ENCODE data around the gene KCNT2. TPM values are rescaled to one million over a fixed set of nuclear protein-coding genes. Genes with fewer than 3 reads are reported as not detected.

The KCNT2 gene
- total RNA-seq, 1 donor from 2014 or later = 8.4 TPM

DNA sequence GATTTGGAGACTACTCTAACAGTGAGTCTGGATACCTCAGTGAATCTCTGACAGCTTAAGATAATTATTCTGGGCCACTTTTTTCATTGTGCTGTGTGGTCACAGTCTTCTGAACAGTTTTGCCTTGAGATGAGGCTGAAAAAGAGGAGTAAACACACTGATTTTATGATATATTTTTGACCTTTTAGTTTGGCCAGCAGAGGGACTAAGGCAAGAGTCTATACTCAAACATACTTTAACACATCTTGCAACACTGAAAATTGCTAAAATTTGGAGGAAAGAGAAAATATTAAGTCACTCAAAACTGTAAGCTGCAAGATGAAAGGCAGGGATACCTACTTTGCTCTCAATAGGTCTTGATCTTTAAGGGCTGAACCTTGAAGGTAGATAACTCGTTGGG is 182.7 kb downstream of the KCNT2 start:
- Histone ChIP-seq H3K27ac (no peak overlapping the region), H3K4me1 (no peaks in the 10 kb centered on the region), H3K27me3 (no peaks in the 10 kb centered on the region), H3K4me3 (no peak overlapping the region), H3K36me3 (no peaks in the 10 kb centered on the region), H3K9me3 (no peaks in the 10 kb centered on the region)
- DNase-seq (ENCODE audit: low spot score in 2 of 2) = no peak
- TF ChIP-seq, protein P1, sequence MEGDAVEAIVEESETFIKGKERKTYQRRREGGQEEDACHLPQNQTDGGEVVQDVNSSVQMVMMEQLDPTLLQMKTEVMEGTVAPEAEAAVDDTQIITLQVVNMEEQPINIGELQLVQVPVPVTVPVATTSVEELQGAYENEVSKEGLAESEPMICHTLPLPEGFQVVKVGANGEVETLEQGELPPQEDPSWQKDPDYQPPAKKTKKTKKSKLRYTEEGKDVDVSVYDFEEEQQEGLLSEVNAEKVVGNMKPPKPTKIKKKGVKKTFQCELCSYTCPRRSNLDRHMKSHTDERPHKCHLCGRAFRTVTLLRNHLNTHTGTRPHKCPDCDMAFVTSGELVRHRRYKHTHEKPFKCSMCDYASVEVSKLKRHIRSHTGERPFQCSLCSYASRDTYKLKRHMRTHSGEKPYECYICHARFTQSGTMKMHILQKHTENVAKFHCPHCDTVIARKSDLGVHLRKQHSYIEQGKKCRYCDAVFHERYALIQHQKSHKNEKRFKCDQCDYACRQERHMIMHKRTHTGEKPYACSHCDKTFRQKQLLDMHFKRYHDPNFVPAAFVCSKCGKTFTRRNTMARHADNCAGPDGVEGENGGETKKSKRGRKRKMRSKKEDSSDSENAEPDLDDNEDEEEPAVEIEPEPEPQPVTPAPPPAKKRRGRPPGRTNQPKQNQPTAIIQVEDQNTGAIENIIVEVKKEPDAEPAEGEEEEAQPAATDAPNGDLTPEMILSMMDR (IDR thresholded peaks at IDR 0.05) = no peak
- intact Hi-C loops (cut with DNase I) = no loop called here

DNA sequence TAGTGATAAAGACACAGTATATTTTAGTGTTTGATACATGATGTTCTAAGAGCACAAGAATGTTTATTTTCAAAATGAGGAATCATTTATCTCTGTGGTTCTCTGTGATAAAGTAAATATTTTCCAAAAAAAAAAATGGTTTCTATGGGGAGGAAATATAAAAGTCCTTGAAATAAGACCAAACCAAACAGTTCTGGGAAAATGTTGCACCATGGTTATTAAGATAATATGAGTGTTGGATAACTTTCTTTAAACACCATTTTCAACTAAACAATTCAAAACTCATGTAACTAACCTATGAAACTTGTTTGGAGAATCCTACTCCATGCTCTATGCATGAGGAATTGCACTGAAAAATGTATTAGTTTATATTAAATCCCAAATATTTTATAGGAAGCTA is 184.6 kb downstream of the KCNT2 start:
- no peak for DNase-seq (ENCODE audit: low spot score in 2 of 2)
- TF ChIP-seq, protein P1 (IDR thresholded peaks at IDR 0.05) = no peak
- H3K27ac ChIP-seq = no peak overlapping the region
- H3K9me3 ChIP-seq = no peaks in the 10 kb centered on the region
- H3K4me1 ChIP-seq = no peaks in the 10 kb centered on the region
- H3K4me3 ChIP-seq = no peak overlapping the region
- no peaks in the 10 kb centered on the region for H3K27me3 ChIP-seq
- no peaks in the 10 kb centered on the region for H3K36me3 ChIP-seq
- intact Hi-C loops (cut with DNase I) = no loop called here

DNA sequence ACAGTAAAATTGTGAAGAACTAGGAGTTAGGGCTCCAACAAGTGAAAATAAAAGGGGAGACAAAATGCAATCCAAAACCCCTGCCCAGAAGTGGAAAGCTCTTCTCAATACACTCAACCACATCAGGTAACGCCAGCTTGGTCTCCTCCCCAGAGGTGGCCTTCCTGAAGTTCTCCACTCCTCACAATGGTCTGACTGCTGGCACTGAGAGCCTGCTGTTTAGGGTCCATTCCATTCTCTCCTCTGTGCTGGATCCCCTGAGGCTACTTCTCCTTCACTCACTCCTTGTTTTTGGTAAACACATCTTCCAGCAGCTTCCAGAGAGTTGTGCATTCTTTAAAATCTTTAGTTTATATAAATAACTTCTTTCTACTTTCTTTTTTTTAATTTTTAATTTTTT is 189.5 kb downstream of the KCNT2 start:
- Histone ChIP-seq H3K27me3 (no peaks in the 10 kb centered on the region), H3K4me1 (no peaks in the 10 kb centered on the region), H3K4me3 (no peak overlapping the region), H3K36me3 (no peaks in the 10 kb centered on the region), H3K27ac (no peak overlapping the region), H3K9me3 (no peaks in the 10 kb centered on the region)
- intact Hi-C loops (cut with DNase I) = no loop called here
- TF ChIP-seq, protein P1 (IDR thresholded peaks at IDR 0.05) = no peak
- no peak for DNase-seq (ENCODE audit: low spot score in 2 of 2)

DNA sequence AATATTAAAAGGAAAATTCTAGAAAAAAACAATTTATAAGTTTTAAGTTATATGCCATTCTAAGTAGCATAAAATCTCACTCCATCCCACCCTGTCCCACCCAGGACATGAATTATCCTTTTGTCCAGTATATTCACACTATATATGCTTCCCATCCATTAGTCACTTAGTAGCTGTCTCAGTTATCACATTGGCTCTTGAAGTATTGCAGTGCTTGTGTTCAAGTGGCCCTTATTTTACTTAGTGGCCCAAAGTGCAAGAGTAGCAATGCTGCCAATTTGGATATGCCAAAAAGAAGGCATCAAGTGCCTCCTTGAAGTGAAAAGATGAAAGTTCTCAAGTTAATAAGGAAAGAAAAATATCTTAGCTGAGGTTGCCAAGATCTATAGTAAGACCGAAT is 192.3 kb downstream of the KCNT2 start:
- Histone ChIP-seq H3K9me3 (no peaks in the 10 kb centered on the region), H3K4me1 (no peaks in the 10 kb centered on the region), H3K36me3 (no peaks in the 10 kb centered on the region), H3K27me3 (no peaks in the 10 kb centered on the region), H3K4me3 (no peak overlapping the region), H3K27ac (no peak overlapping the region)
- intact Hi-C loops (cut with DNase I) = no loop called here
- TF ChIP-seq, protein P1 (IDR thresholded peaks at IDR 0.05) = no peak
- DNase-seq (ENCODE audit: low spot score in 2 of 2) = no peak

DNA sequence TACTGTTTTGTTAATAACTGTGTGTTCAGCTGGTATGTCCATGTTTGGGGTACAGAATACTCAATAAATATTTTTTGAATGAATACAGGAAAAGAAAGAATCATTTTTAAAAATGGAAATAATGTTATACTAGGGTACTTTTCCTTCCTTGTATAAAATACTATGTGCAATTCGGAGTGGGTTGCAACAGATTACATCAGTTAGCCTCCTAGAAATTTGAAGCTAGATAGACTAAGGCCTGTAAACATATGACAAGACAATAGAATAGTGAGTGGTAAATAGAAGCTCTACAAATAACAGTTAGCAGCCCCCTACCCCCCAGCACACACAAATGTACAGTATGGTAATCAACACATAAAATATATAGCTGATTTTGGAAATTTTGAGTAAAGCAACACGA is 195.9 kb downstream of the KCNT2 start:
- TF ChIP-seq, protein P1 (IDR thresholded peaks at IDR 0.05) = no peak
- DNase-seq (ENCODE audit: low spot score in 2 of 2) = no peak
- H3K9me3 ChIP-seq = no peaks in the 10 kb centered on the region

DNA sequence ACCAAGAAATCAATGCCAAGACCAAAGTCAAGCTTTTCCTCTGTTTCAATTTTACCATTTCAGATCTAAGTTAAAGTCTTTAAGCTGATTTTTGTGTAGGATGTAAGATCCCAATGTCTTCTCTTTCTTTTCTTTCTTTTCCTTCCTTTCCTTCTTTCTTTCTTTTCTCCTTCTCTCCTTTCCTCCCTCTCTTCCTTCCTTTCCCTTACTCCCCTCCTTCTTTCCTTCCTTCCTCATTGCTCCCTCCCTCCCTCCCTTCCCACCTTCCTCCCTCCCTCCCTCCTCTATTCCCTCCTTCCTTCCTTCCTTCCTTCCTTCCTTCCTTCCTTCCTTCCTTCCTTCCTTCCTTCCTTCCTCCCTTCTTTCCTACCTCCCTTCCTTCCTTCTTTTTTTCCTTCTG is 197.5 kb downstream of the KCNT2 start:
- no peak for DNase-seq (ENCODE audit: low spot score in 2 of 2)
- no peak overlapping the region for H3K4me3 ChIP-seq

More for the DNA sequence above, 195.9 kb downstream of the KCNT2 start:
- H3K27me3 ChIP-seq = no peaks in the 10 kb centered on the region
- no peak overlapping the region for H3K4me3 ChIP-seq
- H3K4me1 ChIP-seq = no peaks in the 10 kb centered on the region
- intact Hi-C loops (cut with DNase I) = no loop called here
- no peaks in the 10 kb centered on the region for H3K36me3 ChIP-seq
- no peak overlapping the region for H3K27ac ChIP-seq

More for the DNA sequence above, 197.5 kb downstream of the KCNT2 start:
- H3K36me3 ChIP-seq = no peaks in the 10 kb centered on the region
- no peak overlapping the region for H3K27ac ChIP-seq
- H3K9me3 ChIP-seq = no peaks in the 10 kb centered on the region
- no peaks in the 10 kb centered on the region for H3K4me1 ChIP-seq
- TF ChIP-seq, protein P1 (IDR thresholded peaks at IDR 0.05) = no peak
- intact Hi-C loops (cut with DNase I) = no loop called here
- no peaks in the 10 kb centered on the region for H3K27me3 ChIP-seq
